Keratinocyte (primary cell): ENCODE measurements around the gene ADGRD1. TPM values are rescaled to one million over a fixed set of nuclear protein-coding genes. Genes with fewer than 3 reads are reported as not detected.

Experiments
- DNase-seq: peaks from one replicate; pipeline ENCODE4 v3.0.0-alpha.2; 2011; ENCODE audit warnings: low read depth, missing footprints, low spot score
- FAIRE-seq: peaks from 2 replicates; lab custom pipeline; 2011; peaks lifted over from hg19 to GRCh38; lab: Jason Lieb, UNC
- H2AFZ ChIP-seq: 2 replicates; pipeline ENCODE4 v1.6.0; 2012; ENCODE audit warnings: low read length, control low read depth, inconsistent platforms; ENCODE audit not compliant: control insufficient read depth
- H3K27ac ChIP-seq: 2 replicates; pipeline ENCODE4 v1.5.1; 2011; ENCODE audit warnings: low read length; ENCODE audit not compliant: control insufficient read depth, insufficient read depth
- H3K27me3 ChIP-seq: 3 replicates; pipeline ENCODE4 v1.6.0; 2011; ENCODE audit warnings: low read length; ENCODE audit not compliant: control insufficient read depth, insufficient read depth; ENCODE audit errors: extremely low read depth
- H3K36me3 ChIP-seq, 2 experiments: 2 replicates in 1 of 2; 3 replicates in 1 of 2; pipeline ENCODE4 v1.5.1; 2011; ENCODE audit warnings: low read length in 2 of 2, mild to moderate bottlenecking in 1 of 2; ENCODE audit not compliant: control insufficient read depth in 2 of 2, insufficient read depth in 2 of 2; ENCODE audit errors: extremely low read depth in 1 of 2
- H3K4me1 ChIP-seq: 3 replicates; pipeline ENCODE4 v1.5.1; 2011; ENCODE audit warnings: low read length; ENCODE audit not compliant: control insufficient read depth, insufficient read depth; ENCODE audit errors: extremely low read depth
- H3K4me2 ChIP-seq: 3 replicates; pipeline ENCODE4 v1.6.0; 2011; ENCODE audit warnings: low read depth, low read length; ENCODE audit not compliant: control insufficient read depth, insufficient read depth; ENCODE audit errors: extremely low read depth
- H3K4me3 ChIP-seq, 3 experiments: fragments of 200-600 bp in 1 of 3; sonication (generic) in 1 of 3; 2 replicates in 2 of 3; 3 replicates in 1 of 3; pipeline ENCODE4 v1.5.1; 2011 to 2016; ENCODE audit warnings: low read length in 3 of 3, mild to moderate bottlenecking in 3 of 3, control low read depth in 2 of 3, inconsistent platforms in 1 of 3, low read depth in 1 of 3, mixed read lengths in 1 of 3, mixed run types in 1 of 3, moderate library complexity in 1 of 3; ENCODE audit not compliant: control insufficient read depth in 2 of 3, insufficient read depth in 2 of 3; ENCODE audit errors: extremely low read depth in 1 of 3
- H3K79me2 ChIP-seq: 2 replicates; pipeline ENCODE4 v1.6.0; 2012; ENCODE audit warnings: low read length; ENCODE audit not compliant: control insufficient read depth, insufficient read depth
- H3K9ac ChIP-seq: 3 replicates; pipeline ENCODE4 v1.6.0; 2011; ENCODE audit warnings: low read length; ENCODE audit not compliant: control insufficient read depth, insufficient read depth; ENCODE audit errors: extremely low read depth
- H3K9me1 ChIP-seq: 3 replicates; pipeline ENCODE4 v1.6.0; 2011; ENCODE audit warnings: low read length; ENCODE audit not compliant: control insufficient read depth, insufficient read depth; ENCODE audit errors: extremely low read depth
- H3K9me3 ChIP-seq: 2 replicates; pipeline ENCODE4 v1.5.1; 2012; ENCODE audit warnings: low read depth, low read length; ENCODE audit not compliant: control insufficient read depth
- H4K20me1 ChIP-seq: 3 replicates; pipeline ENCODE4 v1.6.0; 2011; ENCODE audit warnings: low read length; ENCODE audit not compliant: control insufficient read depth, insufficient read depth; ENCODE audit errors: extremely low read depth
- EZH2 ChIP-seq: IDR thresholded peaks from one replicate; pipeline ENCODE4 v1.6.1; 2012; ENCODE audit warnings: inconsistent platforms, mild to moderate bottlenecking, low read length, moderate library complexity
- dilution Hi-C: fragments of 300-500 bp; cut with MboI; formaldehyde crosslinking; loops from one replicate; pipeline ENCODE4 v1.7.0; 2020; ENCODE audit warnings: low sequenced_read_pairs; ENCODE audit not compliant: extremely low pct_ligation_motif_present
- polyA plus RNA-seq, 5 experiments: library from polyadenylated mRNA; depleted of rRNA in 3 of 5; stranded (reverse) in 3 of 5; stranded (forward) in 1 of 5; unstranded in 1 of 5; fragments of >200 nt; gene quantifications; 1 replicate in 1 of 5; 2 replicates in 3 of 5; 3 replicates in 1 of 5; pipeline versions ENCODE4 v1.2.1 to v1.2.3, GENCODE V29; 2011 to 2012; ENCODE audit warnings: missing spikeins in 2 of 5, low read depth in 1 of 5, low replicate concordance in 1 of 5
- TF ChIP-seq, protein P1 (sequence below), 3 experiments: IDR thresholded peaks in 1 of 3; conservative IDR thresholded peaks in 1 of 3; optimal IDR thresholded peaks in 1 of 3; 2 replicates in 2 of 3; 3 replicates in 1 of 3; pipeline versions ENCODE3 to v1.5.1; 2011; ENCODE audit warnings: low read length in 3 of 3, mild to moderate bottlenecking in 3 of 3, moderate library complexity in 2 of 3, control low read depth in 1 of 3, inconsistent platforms in 1 of 3; ENCODE audit not compliant: insufficient read depth in 2 of 3; ENCODE audit errors: extremely low read depth in 1 of 3

ADGRD1 gene
- polyA plus RNA-seq, 1 donor (not counting 4 experiments of a cell fraction or from before 2014, with no cell fraction given) = not detected

- Histone ChIP-seq H3K9ac (no peak overlapping the region), H3K9me1 (no peaks in the 10 kb centered on the region), H3K4me2 (no peak overlapping the region), H3K27me3 (no peaks in the 10 kb centered on the region), H3K79me2 (no peaks in the 10 kb centered on the region), H4K20me1 (no peaks in the 10 kb centered on the region), H3K4me3 (no peak overlapping the region), H2AFZ (no peak overlapping the region), H3K4me1 (no peaks in the 10 kb centered on the region), H3K27ac (no peak overlapping the region), H3K9me3 (no peaks in the 10 kb centered on the region), H3K36me3 (no peaks in the 10 kb centered on the region)
- DNase-seq (no peak), FAIRE-seq (no peak)
- dilution Hi-C loops = no loop called here
- TF ChIP-seq, protein P1, sequence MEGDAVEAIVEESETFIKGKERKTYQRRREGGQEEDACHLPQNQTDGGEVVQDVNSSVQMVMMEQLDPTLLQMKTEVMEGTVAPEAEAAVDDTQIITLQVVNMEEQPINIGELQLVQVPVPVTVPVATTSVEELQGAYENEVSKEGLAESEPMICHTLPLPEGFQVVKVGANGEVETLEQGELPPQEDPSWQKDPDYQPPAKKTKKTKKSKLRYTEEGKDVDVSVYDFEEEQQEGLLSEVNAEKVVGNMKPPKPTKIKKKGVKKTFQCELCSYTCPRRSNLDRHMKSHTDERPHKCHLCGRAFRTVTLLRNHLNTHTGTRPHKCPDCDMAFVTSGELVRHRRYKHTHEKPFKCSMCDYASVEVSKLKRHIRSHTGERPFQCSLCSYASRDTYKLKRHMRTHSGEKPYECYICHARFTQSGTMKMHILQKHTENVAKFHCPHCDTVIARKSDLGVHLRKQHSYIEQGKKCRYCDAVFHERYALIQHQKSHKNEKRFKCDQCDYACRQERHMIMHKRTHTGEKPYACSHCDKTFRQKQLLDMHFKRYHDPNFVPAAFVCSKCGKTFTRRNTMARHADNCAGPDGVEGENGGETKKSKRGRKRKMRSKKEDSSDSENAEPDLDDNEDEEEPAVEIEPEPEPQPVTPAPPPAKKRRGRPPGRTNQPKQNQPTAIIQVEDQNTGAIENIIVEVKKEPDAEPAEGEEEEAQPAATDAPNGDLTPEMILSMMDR (optimal IDR thresholded peaks at IDR 0.05 in 1 of 3, IDR thresholded peaks at IDR 0.05 in 1 of 3, conservative IDR thresholded peaks at IDR 0.05 in 1 of 3; ENCODE audit: extremely low read depth in 1 of 3, insufficient read depth in 2 of 3, low read length in 3 of 3) = no peak
- TF ChIP-seq EZH2 = no peak
These were observed 150.2 kb downstream of the ADGRD1 start for GRCh38 chr12:131103669-131104462.

GRCh38 chr12:131104463-131105350 is 151.0 kb downstream of the ADGRD1 start:
- Histone ChIP-seq H3K4me1 (no peaks in the 10 kb centered on the region), H2AFZ (no peak overlapping the region), H3K4me3 (no peak overlapping the region), H4K20me1 (no peaks in the 10 kb centered on the region), H3K4me2 (no peak overlapping the region), H3K36me3 (no peaks in the 10 kb centered on the region), H3K27me3 (no peaks in the 10 kb centered on the region), H3K9ac (no peak overlapping the region), H3K27ac (no peak overlapping the region), H3K79me2 (no peaks in the 10 kb centered on the region), H3K9me1 (no peaks in the 10 kb centered on the region), H3K9me3 (no peaks in the 10 kb centered on the region)
- dilution Hi-C loops = no loop called here
- TF ChIP-seq EZH2 = no peak
- TF ChIP-seq, protein P1 (optimal IDR thresholded peaks at IDR 0.05 in 1 of 3, IDR thresholded peaks at IDR 0.05 in 1 of 3, conservative IDR thresholded peaks at IDR 0.05 in 1 of 3; ENCODE audit: extremely low read depth in 1 of 3, insufficient read depth in 2 of 3, low read length in 3 of 3) = peak; percentile 73 to 98 (median 87)
- FAIRE-seq (no peak), DNase-seq (no peak)
